Effector CD4-positive, alpha-beta T cell (primary cell): ENCODE measurements around the gene SDHD.
A peak's percentile ranks its signal among the peaks of the same experiment; 100 is the strongest.
"Not testable (repeated sequence)": the region's sequence is repeated elsewhere in the genome, so short reads cannot be mapped to it uniquely, and the experiment has no call there.

Experiments
- DNase-seq: peaks from one replicate; pipeline ENCODE4 v3.0.0-alpha.2; 2020
- total RNA-seq: gene quantifications from one replicate; lab custom pipeline; 2026; lab: John Stamatoyannopoulos, UW

SDHD gene
- total RNA-seq, result 15.8 reads per million, percentile 41 among the genes with 10 or more reads in this experiment

- DNase-seq, result peak; percentile 96
Measured at GRCh38 chr11:112086422-112087191, at the start of gene SDHD, which contains the start of gene TIMM8B. TSS of gene SDHD (plus strand) at chr11:112086873. CDS start at chr11:112086908, 35 bp downstream. TSS of gene TIMM8B (minus strand) at chr11:112086756. CDS start at chr11:112086723, 33 bp downstream.

GRCh38 chr11:112037527-112037926, 49.1 kb upstream of the SDHD start:
- DNase-seq, result no peak

GRCh38 chr11:112042161-112042960, 44.3 kb upstream of the SDHD start:
- no peak for DNase-seq

GRCh38 chr11:112042961-112043304, 43.7 kb upstream of the SDHD start:
- DNase-seq, result no peak

GRCh38 chr11:112044961-112045360, 41.7 kb upstream of the SDHD start:
- DNase-seq, result no peak

GRCh38 chr11:112046647-112047046, 40.0 kb upstream of the SDHD start:
- not testable (repeated sequence) for DNase-seq

GRCh38 chr11:112048256-112048655, 38.4 kb upstream of the SDHD start:
- DNase-seq, result not testable (repeated sequence)

- no peak for DNase-seq
Measured at GRCh38 chr11:112049777-112050176, 36.9 kb upstream of the SDHD start.

GRCh38 chr11:112050721-112051120, 36.0 kb upstream of the SDHD start:
- DNase-seq, result no peak

- DNase-seq, result no peak
Measured at GRCh38 chr11:112051768-112052167, 34.9 kb upstream of the SDHD start.

- DNase-seq, result no peak
Measured at GRCh38 chr11:112057170-112057569, 29.5 kb upstream of the SDHD start.

GRCh38 chr11:112058103-112058502, 28.6 kb upstream of the SDHD start:
- DNase-seq, result no peak

- DNase-seq, result no peak
Measured at GRCh38 chr11:112062923-112063322, 23.8 kb upstream of the SDHD start.

- peak; percentile 77 for DNase-seq
Measured at GRCh38 chr11:112073941-112074811, 12.5 kb upstream of the SDHD start, which contains the start of the genes NKAPD1 and PIH1D2. TSS of gene NKAPD1 (plus strand) at chr11:112074299. CDS start at chr11:112075575, 1,276 bp downstream. TSS of gene PIH1D2 (minus strand) at chr11:112074017. CDS start at chr11:112073174, 843 bp downstream.

GRCh38 chr11:112082729-112083128, 3.9 kb upstream of the SDHD start:
- DNase-seq, result no peak

GRCh38 chr11:112085822-112086421, 751 bp upstream of the SDHD start:
- DNase-seq, result no peak

- no peak for DNase-seq
Measured at GRCh38 chr11:112087212-112087611, 539 bp downstream of the SDHD start.

- not testable (repeated sequence) for DNase-seq
Measured at GRCh38 chr11:112095302-112095701, 8.6 kb downstream of the SDHD start.

GRCh38 chr11:112096194-112096593, 9.5 kb downstream of the SDHD start:
- DNase-seq, result no peak

GRCh38 chr11:112097734-112098528, 11.3 kb downstream of the SDHD start:
- no peak for DNase-seq

- no peak for DNase-seq
Measured at GRCh38 chr11:112100462-112100861, 13.8 kb downstream of the SDHD start.
